ENCODE results near the gene TMEM106B. TPM values are rescaled to one million over a fixed set of nuclear protein-coding genes. Genes with fewer than 3 reads are reported as not detected.

TMEM106B gene
- polyA plus RNA-seq, 4 donors, result 77.8 to 124 (median 100.0) TPM

DNA sequence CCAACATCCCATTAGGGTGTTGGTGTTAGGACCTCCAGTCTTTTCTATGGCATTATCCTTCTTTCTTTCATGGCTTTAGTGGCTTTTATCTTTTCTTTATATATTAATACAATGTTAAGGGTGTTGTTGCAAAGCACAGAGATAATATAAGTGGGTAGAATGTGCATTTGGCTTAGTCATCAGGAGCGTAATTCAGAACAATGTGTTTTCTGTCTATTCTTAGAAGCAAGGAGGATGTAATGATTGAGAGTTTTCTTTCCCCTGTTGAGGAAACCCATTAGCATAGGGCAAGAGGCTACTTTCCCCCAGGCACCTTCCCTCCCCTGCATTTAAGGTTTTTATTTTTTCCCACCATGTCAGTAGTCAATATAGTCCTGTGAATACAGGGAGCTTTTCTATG, 79.7 kb downstream of the TMEM106B start:
- DNase-seq (ENCODE audit: low read depth in 4 of 4, low spot score in 3 of 4), result no peak

DNA sequence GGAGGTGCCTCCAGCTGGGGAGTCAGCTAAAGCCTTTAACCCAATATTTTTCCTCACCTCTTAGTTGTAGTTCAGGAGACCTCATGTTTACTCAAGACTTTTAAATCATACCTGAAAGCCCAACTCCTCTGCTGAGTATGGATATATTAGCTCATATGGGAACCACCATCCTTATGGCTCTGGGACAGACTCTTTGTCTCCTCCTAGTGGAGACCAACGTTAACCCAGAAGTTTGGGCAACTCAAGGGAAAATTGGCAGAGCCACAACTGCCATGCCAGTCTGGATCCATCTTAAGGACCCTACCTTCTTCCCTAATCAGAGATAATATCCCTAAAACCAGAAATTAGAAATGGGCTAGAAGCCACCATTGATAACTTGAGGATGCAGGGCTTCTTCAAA, 80.8 kb downstream of the TMEM106B start:
- no peak for DNase-seq (ENCODE audit: low read depth in 4 of 4, low spot score in 3 of 4)

Other genes starting within 250 kb of the TMEM106B start
- 10 to 100 TPM in 1 of 4 donors, 1 to 10 TPM in 3; 4.4 to 20.9 (median 5.6) TPM for gene VWDE, start 192.6 kb downstream of the TMEM106B start, polyA plus RNA-seq (ENCODE audit: insufficient read length in 4 of 4)

All from left renal pelvis (tissue), 4 donors.